ENCODE data around the gene VSTM2L.

The VSTM2L gene

GRCh38 chr20:37937686-37938085 lies 34.8 kb downstream of the VSTM2L start:
- H3K27me3 ChIP-seq (ENCODE audit: insufficient read depth, low read depth) = peaks cover 3% of the 10 kb centered on the region; the same call in 1 of the 2 replicates
- no peaks in the 10 kb centered on the region for H3K36me3 ChIP-seq (ENCODE audit: insufficient read depth)
- no peak for TF ChIP-seq CTCF (conservative IDR thresholded peaks at IDR 0.05; ENCODE audit: low read depth, low read length)

GRCh38 chr20:37938181-37938750 lies 35.3 kb downstream of the VSTM2L start:
- H3K4me3 ChIP-seq (IDR thresholded peaks at IDR 0.05; ENCODE audit: insufficient read depth, low read depth, low read length) = no peak overlapping the region
- no peaks in the 10 kb centered on the region for H3K36me3 ChIP-seq (ENCODE audit: insufficient read depth)
- H3K27me3 ChIP-seq (ENCODE audit: insufficient read depth, low read depth) = no peaks in the 10 kb centered on the region; the same call in 1 of the 2 replicates
- no peaks in the 10 kb centered on the region for H3K4me1 ChIP-seq (ENCODE audit: low read depth, poor library complexity, severe bottlenecking)
- no peak for TF ChIP-seq CTCF (conservative IDR thresholded peaks at IDR 0.05; ENCODE audit: low read depth, low read length)
- no peaks in the 10 kb centered on the region for H4K20me1 ChIP-seq (ENCODE audit: insufficient read depth)
- no peak overlapping the region for H2AFZ ChIP-seq (ENCODE audit: low read depth)
- no peaks in the 10 kb centered on the region for H3K79me2 ChIP-seq (ENCODE audit: insufficient read depth, low read depth)
- no peak overlapping the region for H3K4me2 ChIP-seq
- no peak overlapping the region for H3K9ac ChIP-seq
- H3K27ac ChIP-seq = no peak overlapping the region

More at GRCh38 chr20:37937686-37938085, 34.8 kb downstream of the VSTM2L start:
- no peaks in the 10 kb centered on the region for H3K4me1 ChIP-seq (ENCODE audit: low read depth, poor library complexity, severe bottlenecking)
- no peak overlapping the region for H3K9ac ChIP-seq
- H2AFZ ChIP-seq (ENCODE audit: low read depth) = no peak overlapping the region
- no peaks in the 10 kb centered on the region for H3K79me2 ChIP-seq (ENCODE audit: insufficient read depth, low read depth)
- no peak overlapping the region for H3K4me2 ChIP-seq
- H3K4me3 ChIP-seq (IDR thresholded peaks at IDR 0.05; ENCODE audit: insufficient read depth, low read depth, low read length) = no peak overlapping the region
- H4K20me1 ChIP-seq (ENCODE audit: insufficient read depth) = no peaks in the 10 kb centered on the region
- H3K27ac ChIP-seq = no peak overlapping the region

GRCh38 chr20:37938954-37939353 lies 36.0 kb downstream of the VSTM2L start:
- Histone ChIP-seq H3K36me3 (ENCODE audit: insufficient read depth) (no peaks in the 10 kb centered on the region), H3K79me2 (ENCODE audit: insufficient read depth, low read depth) (no peaks in the 10 kb centered on the region), H3K4me2 (no peak overlapping the region), H4K20me1 (ENCODE audit: insufficient read depth) (no peaks in the 10 kb centered on the region), H3K4me1 (ENCODE audit: low read depth, poor library complexity, severe bottlenecking) (no peaks in the 10 kb centered on the region), H3K27me3 (ENCODE audit: insufficient read depth, low read depth) (no peaks in the 10 kb centered on the region; the same call in 1 of the 2 replicates), H3K27ac (no peak overlapping the region), H3K4me3 (IDR thresholded peaks at IDR 0.05; ENCODE audit: insufficient read depth, low read depth, low read length) (no peak overlapping the region), H3K9ac (no peak overlapping the region), H2AFZ (ENCODE audit: low read depth) (no peak overlapping the region)
- no peak for TF ChIP-seq CTCF (conservative IDR thresholded peaks at IDR 0.05; ENCODE audit: low read depth, low read length)

- H3K79me2 ChIP-seq (ENCODE audit: insufficient read depth, low read depth) = no peaks in the 10 kb centered on the region
- no peak overlapping the region for H2AFZ ChIP-seq (ENCODE audit: low read depth)
- no peak for TF ChIP-seq CTCF (conservative IDR thresholded peaks at IDR 0.05; ENCODE audit: low read depth, low read length)
- H3K36me3 ChIP-seq (ENCODE audit: insufficient read depth) = no peaks in the 10 kb centered on the region
- no peak overlapping the region for H3K27ac ChIP-seq
- H3K27me3 ChIP-seq (ENCODE audit: insufficient read depth, low read depth) = no peaks in the 10 kb centered on the region; the same call in 1 of the 2 replicates
- H4K20me1 ChIP-seq (ENCODE audit: insufficient read depth) = no peaks in the 10 kb centered on the region
- no peaks in the 10 kb centered on the region for H3K4me1 ChIP-seq (ENCODE audit: low read depth, poor library complexity, severe bottlenecking)
- H3K4me3 ChIP-seq (IDR thresholded peaks at IDR 0.05; ENCODE audit: insufficient read depth, low read depth, low read length) = no peak overlapping the region
- H3K4me2 ChIP-seq = no peak overlapping the region
- H3K9ac ChIP-seq = no peak overlapping the region
These were observed 37.0 kb downstream of the VSTM2L start for GRCh38 chr20:37939701-37940560.
